ENCODE data around the gene PGA5.
"Not testable (repeated sequence)": the region's sequence is repeated elsewhere in the genome, so short reads cannot be mapped to it uniquely, and the experiment has no call there.

Gene PGA5

DNA sequence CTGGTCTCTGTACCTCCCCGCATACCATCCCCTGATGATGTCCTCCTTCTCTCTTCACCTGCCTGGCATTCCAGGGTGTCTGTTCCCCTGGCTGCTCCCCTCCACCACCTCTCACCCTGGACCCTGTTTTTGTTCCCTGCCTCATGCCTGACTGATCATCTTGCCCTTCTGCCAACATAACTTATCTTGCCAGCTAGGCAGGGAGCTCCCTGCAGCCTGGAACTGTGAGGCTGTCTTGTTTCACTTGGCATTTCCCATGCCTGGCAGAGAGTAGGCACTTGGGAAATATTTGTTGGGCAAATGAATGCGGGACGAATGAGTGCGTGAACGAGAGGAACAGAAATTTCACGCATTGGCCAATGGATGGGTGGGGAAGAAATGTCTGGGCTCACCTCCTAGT is 11.5 kb upstream of the PGA5 start:
- not testable (repeated sequence) for DNase-seq

DNA sequence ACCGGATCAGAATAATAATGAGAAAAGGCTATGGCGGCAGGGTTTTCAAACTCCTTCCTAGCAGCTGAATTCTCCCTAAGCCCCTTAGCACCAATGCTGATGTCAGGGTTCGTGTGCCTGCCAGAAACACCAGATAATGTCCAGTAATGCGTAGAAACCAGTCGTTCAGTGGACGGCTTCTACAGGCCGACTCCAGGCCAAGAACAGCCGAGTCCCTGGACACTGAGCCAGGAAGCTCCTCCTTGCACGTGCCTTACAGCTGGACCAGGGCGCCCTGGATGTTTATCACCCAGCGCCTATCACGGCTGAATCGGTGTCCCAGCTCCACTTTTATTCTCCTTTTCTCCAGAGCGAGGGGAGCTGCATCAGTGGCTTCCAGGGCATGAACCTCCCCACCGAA is 9.9 kb upstream of the PGA5 start:
- not testable (repeated sequence) for DNase-seq

DNA sequence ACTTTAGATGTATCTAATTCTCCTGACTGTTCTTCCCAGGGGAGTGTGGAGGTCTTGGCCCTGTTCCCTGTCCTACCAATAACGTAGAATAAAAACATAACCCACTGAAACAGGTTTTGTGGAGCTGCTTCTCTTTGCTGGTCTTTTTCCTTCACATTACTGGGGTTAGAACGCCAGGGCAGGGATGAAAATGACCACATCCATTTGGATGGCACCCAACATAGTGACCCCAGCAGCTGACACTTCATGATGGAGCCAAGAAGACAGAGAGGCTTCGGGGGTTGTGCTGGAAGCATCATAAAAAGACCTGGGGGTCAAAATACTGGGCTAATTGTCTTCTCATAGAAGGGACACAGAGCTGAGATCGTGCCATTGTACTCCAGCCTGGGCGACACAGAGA is 9.4 kb upstream of the PGA5 start:
- not testable (repeated sequence) for DNase-seq

DNA sequence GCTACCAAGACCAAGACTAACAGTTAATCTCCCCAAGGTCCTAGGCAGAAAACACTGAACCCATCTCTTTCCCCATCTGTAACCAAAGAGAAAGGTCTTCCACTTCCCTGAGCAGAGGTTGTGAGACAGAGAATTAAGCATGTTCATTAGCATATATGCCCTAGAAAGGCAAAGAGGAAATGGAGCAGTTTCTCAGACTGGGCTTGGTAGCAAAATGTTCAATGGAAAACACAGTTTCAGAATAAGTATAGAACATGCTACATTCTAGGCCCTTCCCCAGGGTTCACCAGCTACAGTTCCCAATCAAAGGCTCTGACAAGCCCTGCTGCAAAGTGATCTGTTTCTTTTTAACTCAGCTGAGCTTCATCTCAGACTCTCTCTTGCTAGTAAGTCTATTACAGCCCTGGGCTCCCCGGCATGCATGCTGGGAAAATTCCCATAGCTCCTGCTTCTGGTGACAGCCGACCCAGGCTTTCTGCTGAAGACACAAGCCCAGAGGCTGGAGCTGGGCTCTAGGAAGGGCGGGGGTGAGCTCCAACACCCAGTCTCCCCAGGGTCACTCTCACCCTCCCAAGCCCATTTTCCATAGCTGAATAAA is 8.3 kb upstream of the PGA5 start:
- not testable (repeated sequence) for DNase-seq

DNA sequence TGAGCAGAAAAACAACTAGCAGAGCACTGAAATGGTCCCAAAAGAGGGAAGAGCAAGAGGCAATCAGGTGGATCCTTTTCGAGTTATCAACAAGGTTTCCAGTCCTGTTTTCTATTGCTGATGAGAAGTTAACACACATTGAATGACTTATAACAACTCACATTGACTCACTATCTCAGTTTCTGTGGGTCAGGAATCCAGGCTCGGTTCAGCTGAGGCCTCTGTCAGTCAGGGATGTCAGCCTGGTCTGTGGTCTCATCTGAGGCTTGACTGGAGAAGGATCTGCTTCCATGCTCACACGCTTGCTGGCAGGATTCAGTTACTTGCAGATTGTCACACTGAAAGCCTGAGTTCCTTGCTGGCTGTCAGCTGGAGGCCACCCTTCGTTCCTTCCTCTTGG is 3.8 kb upstream of the PGA5 start:
- DNase-seq, result not testable (repeated sequence)

DNA sequence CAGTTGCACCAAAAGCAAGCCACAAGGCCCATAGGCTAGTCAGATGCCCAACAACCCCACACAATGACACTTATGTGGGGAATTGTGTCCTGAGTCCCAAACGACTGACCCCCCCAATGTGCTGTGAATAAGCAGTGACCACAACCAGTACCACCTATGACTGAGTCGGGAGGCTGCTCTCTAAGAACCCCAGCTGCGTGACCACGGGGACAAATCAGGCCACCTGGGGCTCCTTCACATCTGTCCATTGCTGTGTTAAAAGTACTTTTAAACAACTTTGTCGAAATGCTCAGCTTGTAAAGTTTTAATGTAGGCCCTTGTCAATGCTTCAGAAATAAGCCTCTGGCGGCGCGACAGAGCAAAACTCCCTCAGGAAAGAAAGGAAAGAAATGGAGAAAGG is 687 bp upstream of the PGA5 start:
- not testable (repeated sequence) for DNase-seq

DNA sequence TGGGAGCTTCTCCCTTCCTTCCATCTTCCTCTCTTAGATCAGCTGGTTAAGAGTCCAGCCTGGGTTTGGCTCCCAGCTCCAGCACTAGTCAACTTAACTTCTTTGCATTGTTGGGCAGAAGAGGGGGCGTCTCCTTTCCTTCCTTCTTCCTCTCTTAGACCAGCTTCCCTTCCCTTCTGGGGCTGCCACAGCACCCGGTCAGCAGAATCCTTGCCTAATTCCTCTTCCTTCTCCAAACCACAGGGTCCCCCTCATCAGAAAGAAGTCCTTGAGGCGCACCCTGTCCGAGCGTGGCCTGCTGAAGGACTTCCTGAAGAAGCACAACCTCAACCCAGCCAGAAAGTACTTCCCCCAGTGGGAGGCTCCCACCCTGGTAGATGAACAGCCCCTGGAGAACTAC is 551 bp downstream of the PGA5 start:
- DNase-seq, result not testable (repeated sequence)

DNA sequence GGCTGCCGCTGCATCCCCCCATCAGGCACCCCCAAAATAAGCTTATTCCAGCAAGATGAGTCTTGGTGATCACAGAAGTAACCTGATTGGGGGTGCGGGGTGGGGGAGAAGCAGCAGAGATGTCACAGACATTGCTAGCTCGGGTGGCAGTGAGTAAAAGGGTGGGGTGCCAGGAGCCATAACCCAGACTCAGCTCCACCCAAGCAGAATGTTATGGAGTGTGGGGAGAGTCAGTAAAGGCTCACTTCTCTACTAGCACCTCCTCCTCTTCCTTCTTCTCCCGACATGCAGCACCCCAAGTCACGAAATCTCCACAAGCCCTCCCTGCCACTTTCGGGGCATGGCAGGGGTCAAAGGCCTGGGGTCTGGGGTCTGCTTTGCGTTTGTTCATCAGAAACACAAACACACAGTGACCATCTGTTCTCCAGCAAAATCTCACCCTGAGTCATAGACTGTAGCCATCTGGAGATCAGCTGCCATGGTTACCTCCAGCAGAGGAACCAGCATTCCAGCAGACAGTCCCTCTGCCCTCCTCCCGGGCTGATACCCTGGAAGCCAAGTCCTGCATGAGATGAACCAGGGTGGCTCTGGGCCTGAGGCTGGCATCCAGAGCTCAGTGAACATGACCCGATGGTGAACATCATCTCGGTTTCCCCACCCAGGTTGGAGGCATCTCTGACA is 4.4 kb downstream of the PGA5 start:
- DNase-seq, result not testable (repeated sequence)

DNA sequence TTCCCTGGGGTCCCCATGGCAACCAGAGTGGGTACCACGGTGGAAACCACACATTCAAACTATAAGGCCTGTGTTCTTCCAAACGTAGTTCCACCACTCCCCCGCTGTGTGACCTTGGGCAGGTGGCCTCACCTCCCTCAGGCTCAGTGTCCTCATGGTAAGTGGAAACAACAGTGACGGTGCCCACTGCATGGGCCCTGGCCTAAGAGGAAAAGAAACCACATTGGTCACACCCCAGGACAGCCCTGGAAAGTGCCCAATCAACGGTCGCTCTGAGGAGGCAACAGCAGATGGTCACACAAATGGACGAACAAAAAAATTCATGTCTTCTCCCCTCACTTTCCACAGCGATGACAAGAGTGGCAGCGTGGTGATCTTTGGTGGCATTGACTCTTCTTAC is 7.1 kb downstream of the PGA5 start:
- DNase-seq, result not testable (repeated sequence)

DNA sequence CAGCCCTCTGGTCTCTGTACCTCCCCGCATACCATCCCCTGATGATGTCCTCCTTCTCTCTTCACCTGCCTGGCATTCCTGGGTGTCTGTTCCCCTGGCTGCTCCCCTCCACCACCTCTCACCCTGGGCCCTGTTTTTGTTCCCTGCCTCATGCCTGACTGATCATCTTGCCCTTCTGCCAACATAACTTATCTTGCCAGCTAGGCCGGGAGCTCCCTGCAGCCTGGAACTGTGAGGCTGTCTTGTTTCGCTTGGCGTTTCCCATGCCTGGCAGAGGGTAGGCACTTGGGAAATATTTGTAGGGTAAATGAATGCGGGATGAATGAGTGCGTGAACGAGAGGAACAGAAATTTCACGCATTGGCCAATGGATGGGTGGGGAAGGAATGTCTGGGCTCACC is 8.2 kb downstream of the PGA5 start:
- DNase-seq, result not testable (repeated sequence)

DNA sequence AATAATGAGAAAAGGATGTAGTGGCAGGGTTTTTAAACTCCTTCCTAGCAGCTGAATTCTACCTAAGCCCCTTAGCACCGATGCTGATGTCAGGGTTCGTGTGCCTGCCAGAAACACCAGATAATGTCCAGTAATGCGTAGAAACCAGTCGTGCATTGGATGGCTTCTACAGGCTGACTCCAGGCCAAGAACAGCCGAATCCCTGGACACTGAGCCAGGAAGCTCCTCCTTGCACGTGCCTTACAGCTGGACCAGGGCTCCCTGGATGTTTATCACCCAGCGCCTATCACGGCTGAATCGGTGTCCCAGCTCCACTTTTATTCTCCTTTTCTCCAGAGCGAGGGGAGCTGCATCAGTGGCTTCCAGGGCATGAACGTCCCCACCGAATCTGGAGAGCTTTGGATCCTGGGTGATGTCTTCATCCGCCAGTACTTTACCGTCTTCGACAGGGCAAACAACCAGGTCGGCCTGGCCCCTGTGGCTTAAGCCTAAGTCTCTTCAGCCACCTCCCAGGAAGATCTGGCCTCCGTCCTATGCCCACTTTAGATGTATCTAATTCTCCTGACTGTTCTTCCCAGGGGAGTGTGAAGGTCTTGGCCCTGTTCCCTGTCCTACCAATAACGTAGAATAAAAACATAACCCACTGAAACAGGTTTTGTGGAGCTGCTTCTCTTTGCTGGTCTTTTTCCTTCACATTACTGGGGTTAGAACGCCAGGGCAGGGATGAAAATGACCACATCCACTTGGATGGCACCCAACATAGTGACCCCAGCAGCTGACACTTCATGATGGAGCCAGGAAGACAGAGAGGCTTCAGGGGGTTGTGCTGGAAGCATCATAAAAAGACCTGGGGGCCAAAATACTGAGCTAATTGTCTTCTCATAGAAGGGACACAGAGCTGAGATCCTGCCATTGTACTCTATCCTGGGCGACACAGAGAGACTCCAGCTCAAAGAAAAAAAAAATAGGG is 10.1 kb downstream of the PGA5 start:
- not testable (repeated sequence) for DNase-seq

DNA sequence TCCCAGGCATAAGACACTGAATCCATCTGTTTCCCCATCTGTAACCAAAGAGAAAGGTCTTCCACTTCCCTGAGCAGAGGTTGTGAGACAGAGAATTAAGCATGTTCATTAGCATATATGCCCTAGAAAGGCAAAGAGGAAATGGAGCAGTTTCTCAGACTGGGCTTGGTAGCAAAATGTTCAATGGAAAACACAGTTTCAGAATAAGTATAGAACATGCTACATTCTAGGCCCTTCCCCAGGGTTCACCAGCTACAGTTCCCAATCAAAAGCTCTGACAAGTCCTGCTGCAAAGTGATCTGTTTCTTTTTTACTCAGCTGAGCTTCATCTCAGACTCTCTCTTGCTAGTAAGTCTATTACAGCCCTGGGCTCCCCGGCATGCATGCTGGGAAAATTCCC is 11.4 kb downstream of the PGA5 start:
- not testable (repeated sequence) for DNase-seq

DNA sequence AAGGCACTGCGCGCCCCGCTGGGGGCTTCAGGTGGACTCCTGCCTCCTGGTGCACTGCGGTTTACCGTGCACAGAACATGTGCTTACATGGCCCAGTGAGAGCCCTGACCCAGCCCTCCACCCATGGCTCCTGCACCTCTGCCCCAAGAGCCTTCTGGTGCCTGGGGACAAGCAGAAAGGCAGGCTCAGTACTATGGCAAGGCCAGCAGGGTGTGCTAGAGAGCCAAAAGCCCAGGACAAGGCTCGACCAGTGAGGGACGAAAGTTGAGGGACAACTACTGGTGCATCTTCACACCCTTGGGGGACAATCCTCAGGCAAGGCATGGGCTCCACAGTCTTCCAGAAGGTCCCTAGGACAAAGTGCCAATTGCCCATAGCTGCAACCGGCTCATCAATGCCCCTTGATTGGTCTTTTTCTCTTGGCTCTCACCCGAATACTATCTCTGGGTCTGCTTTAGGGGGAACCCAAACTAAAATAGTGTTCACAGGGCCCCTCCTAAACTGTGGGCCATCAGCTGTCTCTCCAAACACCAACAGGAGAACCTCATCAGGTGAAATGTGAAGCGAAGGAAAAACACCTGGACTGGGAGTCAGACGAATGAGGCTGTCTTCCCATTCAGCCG is 13.5 kb downstream of the PGA5 start:
- DNase-seq, result no peak

DNA sequence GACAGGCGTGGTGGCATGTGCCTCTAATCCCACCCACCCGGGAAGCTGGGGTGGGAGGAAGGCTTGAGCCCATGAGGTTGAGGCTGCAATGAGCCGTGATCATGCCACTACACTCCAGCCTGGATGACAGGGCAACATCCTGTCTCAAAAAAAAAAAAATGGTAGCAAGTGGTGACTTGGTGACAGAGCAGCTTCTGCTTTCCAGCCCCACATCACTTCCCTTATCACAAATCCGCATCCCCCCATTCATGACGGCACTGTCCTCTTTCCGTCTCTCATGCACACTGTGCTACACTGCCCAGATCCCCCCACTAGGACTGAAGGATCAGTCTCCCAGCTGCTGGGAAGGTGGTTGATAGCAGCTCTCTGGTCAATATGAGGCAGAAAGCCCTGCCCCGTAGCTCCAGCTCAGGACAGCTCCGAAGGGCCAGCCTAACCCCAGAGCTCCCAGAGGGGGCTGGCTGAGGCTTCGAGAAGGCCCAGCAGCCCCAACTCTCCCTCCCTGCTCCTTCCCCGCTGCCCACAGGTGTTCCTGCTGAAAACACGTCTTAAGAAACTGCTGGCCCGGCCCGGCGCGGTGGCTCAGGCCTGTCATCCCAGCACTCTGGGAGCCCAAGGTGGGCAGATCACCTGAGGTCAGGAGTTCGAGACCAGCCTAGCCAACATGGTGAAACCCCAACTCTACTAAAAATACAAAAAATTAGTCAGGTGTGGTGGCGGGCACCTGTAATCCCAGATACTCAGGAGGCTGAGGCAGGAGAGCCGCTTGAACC is 15.9 kb downstream of the PGA5 start:
- no peak for DNase-seq

DNA sequence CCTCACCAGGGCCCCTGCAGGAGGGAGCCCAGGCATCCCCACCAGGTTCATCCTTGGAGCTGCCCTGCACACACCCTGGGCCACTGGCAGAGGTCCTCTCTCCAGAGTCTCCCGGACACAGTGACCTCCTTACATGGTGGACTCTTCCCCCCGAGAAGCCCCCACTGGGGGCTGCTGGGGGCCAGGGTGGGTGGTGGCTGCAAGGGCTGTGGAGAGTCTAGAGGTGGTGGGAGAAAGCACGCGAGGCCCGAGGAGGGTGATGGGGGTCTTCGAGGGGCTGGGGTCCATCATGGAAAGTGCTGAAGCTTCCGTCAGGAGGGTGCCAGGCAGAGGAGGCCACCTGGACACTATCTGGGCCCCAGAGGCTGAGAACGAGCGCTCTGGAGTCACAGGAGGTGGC is 17.6 kb downstream of the PGA5 start:
- no peak for DNase-seq

DNA sequence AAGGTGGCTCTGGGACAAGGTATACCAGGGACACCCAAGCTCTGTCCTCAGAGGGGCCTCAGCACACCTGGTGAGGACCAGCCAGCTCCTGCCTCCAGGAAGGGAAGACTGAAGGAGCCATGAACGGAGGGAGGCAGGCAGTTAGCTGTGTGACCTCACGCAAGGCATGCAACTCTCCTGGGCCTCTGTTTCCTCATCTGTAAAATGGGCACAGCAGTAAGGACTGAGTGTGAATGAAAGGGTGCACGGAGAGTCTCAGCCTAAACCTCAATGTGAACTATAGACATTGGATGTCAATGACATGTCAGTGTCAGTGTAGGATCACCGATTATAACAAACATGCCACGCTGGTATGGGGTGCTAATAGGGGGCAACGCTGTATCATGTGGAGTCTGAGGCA is 18.4 kb downstream of the PGA5 start:
- DNase-seq, result no peak

DNA sequence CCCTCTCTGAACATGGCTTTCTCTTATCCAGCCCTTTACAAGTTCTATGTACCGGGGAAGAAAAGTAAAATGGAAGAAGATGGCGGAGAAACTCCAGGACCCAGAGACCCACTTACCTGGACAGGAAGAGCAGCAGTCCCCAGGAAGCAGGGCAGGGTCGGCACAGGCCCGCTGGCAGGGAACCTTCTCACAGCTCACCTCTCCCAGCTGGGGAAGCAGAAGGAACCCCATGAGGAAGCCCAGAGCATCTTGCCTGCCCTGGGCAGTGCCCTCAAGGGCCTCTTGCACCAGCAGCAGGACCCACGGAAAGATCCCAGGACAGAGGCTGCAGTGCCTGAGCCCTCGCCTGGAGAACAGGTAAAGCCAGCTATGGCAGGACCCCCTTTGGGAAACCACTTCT is 23.4 kb downstream of the PGA5 start:
- DNase-seq, result no peak

DNA sequence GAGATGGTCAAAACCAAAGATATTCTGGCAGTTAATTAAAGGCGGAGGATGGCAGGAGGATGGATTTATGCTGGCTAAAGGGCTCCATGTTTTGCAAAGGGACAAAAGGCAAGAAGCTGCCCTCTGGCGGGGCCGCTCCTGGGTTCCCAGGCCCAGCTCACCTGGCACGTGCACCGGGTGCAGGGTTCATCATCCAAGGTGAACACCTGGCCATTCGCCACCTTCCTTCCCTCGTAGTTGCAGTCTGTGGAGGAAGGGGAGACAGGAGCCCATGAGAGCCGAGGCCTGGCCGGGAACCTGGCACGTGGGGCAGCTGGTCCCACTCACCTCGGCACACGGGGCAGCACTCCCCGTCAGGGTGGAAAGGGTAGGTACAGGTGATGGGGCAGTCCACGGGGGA is 23.8 kb downstream of the PGA5 start:
- no peak for DNase-seq

DNA sequence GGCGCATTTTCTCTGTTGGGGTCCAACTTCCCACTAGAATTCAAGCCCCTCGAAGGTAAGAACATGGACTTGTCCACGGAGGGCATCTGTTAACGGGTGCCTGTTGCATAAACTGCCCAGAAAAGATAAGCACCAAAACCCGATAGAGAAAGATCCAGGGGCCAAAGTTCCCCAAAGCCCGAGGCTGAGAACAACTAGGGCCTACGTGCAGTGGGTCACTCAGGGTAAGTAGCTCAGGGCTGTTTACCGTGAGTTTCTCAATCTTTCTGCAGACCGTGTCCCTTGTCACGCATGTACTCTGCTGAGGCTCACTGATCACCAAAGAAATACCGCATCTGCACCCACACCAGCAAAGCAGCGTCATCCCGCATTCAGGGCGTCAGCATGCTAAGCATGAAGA is 24.4 kb downstream of the PGA5 start:
- no peak for DNase-seq

DNA sequence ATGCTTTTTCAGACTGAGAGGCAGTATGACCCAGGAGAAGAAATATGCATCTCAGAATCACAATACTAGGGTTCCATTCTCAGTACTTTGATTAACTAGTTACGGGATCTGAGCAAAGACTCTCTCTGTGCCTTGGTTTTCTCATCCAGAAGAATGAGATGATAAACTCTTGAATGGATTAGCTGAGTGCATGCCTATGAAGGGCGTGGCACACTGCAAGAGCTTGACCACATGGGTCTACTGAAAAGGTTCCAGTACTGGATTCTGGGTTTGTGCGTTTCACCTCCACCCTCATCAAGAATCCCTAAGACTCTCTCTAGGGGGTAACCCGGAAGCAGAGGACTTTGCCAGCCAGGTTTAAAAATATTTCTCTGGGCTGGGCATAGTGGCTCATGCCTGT is 25.6 kb downstream of the PGA5 start:
- DNase-seq, result no peak

DNA sequence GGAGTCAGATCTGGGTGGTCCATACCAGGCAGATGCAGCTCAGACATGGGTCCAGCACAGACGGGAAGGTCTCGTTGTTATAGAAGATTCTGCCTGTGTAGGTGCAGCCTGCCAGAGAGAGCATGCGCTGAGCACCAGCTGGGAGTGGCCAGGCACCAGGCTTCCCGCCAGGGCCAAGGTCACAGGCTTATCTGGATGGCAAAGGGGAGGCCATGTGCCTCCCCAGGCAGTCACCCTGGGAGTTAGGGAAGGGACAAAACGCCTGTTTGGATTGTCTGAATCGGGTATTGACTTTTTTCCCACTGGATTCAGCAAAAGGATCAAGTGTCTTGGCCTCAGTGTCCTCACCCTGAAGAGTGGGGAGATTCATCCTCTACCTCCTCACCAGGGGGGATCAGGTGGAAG is 26.5 kb downstream of the PGA5 start:
- DNase-seq, result no peak

DNA sequence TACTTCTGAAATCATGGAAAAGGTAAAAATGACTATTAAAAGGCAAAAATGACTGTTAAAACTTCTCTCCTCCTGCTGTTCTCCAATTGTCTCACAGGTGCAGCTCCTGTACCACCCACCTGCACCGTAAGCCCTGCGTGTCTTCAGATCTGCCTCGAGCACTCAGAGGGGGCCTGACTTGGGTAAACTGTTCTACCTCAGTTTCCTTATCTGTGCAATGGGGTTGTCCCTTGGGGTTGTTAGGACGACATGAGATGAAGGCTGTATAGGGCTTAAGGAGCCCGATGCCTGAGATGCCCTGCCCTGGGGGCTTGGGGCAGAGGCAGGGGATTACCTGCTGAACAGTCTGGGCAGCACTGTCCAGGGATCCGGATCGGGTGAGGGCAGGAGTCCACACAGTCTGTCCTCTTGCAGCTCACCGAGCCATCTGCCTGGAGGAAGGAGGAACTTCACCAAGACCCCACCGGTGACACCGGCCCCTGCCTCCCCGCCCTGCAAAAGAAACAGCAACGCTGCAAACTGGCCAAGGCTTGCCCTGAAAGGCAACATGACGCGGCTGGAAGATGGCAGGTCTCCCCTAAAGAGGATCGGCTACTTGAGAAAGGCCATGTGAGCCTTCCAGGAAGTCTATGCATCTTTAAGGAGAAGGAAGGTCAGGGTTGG is 27.7 kb downstream of the PGA5 start:
- DNase-seq, result no peak
